OCI-LY3 (cell line): Measurements from ENCODE around the gene LINC00632.
A peak's percentile ranks its signal among the peaks of the same experiment; 100 is the strongest.

Experiments used
- H2AFZ ChIP-seq: fragments of 200-600, 300-600 bp; shearing (Covaris generic); 2 replicates; pipeline ENCODE4 v1.6.0; 2014; ENCODE audit warnings: antibody characterized with exemption, low read depth, low read length
- H3K27ac ChIP-seq: fragments of 200-600, 300-600 bp; sonication (generic); 2 replicates; pipeline ENCODE4 v1.5.1; 2014; ENCODE audit warnings: mild to moderate bottlenecking, low read length, moderate library complexity, mixed read lengths
- H3K27me3 ChIP-seq: fragments of 200-600, 300-600 bp; sonication (generic); 2 replicates; pipeline ENCODE4 v1.6.1; 2014; ENCODE audit warnings: low read depth, low read length, mixed read lengths
- H3K36me3 ChIP-seq: fragments of 200-600, 300-600 bp; sonication (generic); replicated peaks from 2 replicates; pipeline ENCODE3; 2014; ENCODE audit warnings: low read depth, low read length, mixed read lengths
- H3K4me1 ChIP-seq: fragments of 300-600, 200-600 bp; sonication (generic); 2 replicates; pipeline ENCODE4 v1.6.1; 2014; ENCODE audit warnings: low read length, mixed read lengths
- H3K4me2 ChIP-seq: fragments of 200-600, 300-600 bp; sonication (generic); 2 replicates; pipeline ENCODE4 v1.6.1; 2014; ENCODE audit warnings: low read length, mixed read lengths
- H3K4me3 ChIP-seq: fragments of 300-600, 200-600 bp; sonication (generic); 2 replicates; pipeline ENCODE4 v1.5.1; 2014; ENCODE audit warnings: antibody characterized with exemption, mild to moderate bottlenecking, low read length, moderate library complexity
- H3K79me2 ChIP-seq: fragments of 300-600, 200-600 bp; shearing (Covaris generic); 2 replicates; pipeline ENCODE4 v1.6.1; 2014; ENCODE audit warnings: mild to moderate bottlenecking, low read length, mixed read lengths
- H3K9ac ChIP-seq: fragments of 300-600, 200-600 bp; shearing (Covaris generic); 2 replicates; pipeline ENCODE4 v1.6.0; 2014; ENCODE audit warnings: mild to moderate bottlenecking, low read length, moderate library complexity
- H3K9me3 ChIP-seq: fragments of 200-600, 300-600 bp; shearing (Covaris generic); 2 replicates; pipeline ENCODE4 v1.6.1; 2014; ENCODE audit warnings: low read length, mixed read lengths; ENCODE audit not compliant: insufficient read depth
- H4K20me1 ChIP-seq: fragments of 200-600, 300-600 bp; sonication (generic); 2 replicates; pipeline ENCODE4 v1.6.1; 2016; ENCODE audit warnings: low read length, mixed read lengths; ENCODE audit not compliant: insufficient read depth
- EZH2phosphoT487 ChIP-seq: fragments of 200-600 bp; shearing (Covaris generic); IDR thresholded peaks from 2 replicates; pipeline ENCODE4 v1.6.1; 2018; ENCODE audit warnings: antibody characterized with exemption, mixed run types, low read depth
- TF ChIP-seq, protein P1 (sequence below): fragments of 200-600, 300-600 bp; sonication (generic); IDR thresholded peaks from 2 replicates; pipeline ENCODE4 v1.5.1; 2014; ENCODE audit warnings: antibody characterized with exemption, low read length, low read depth

LINC00632 gene

DNA sequence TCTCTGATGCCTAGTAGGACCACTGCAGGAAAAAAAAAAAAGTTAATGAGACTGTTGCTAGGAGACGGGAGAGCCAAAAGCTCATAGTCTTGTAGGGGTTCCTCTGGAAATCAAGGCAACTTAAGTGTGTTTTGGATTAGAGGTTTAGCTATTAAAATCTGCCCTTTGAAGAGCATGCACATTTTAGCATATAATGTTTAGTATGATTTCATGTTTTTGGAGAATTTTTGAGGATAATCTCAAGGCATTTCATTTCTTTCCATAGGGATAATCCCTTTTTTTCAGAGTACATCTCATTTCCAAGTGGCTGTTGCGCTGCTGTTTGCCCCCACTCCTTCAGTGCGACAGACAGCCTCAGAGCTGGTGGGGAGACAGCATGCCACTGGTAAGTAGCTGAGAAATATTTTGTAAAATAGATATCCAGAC lies at the start of gene LINC00632:
Gene LINC00632, plus strand, starts transcription at position 339 of the 426 bp plus-strand sequence.
- Histone ChIP-seq H2AFZ (no peak within 1 kb of the TSS), H3K36me3 (no peaks in the 10 kb centered on the region), H3K4me1 (no peaks in the 10 kb centered on the region), H3K4me2 (no peak within 1 kb of the TSS), H3K9me3 (no peaks in the 10 kb centered on the region), H3K27ac (no peak within 1 kb of the TSS), H3K79me2 (no peaks in the 10 kb centered on the region), H3K27me3 (no peaks in the 10 kb centered on the region), H3K4me3 (no peak within 1 kb of the TSS), H3K9ac (no peak within 1 kb of the TSS), H4K20me1 (no peaks in the 10 kb centered on the region)
- TF ChIP-seq, protein P1, sequence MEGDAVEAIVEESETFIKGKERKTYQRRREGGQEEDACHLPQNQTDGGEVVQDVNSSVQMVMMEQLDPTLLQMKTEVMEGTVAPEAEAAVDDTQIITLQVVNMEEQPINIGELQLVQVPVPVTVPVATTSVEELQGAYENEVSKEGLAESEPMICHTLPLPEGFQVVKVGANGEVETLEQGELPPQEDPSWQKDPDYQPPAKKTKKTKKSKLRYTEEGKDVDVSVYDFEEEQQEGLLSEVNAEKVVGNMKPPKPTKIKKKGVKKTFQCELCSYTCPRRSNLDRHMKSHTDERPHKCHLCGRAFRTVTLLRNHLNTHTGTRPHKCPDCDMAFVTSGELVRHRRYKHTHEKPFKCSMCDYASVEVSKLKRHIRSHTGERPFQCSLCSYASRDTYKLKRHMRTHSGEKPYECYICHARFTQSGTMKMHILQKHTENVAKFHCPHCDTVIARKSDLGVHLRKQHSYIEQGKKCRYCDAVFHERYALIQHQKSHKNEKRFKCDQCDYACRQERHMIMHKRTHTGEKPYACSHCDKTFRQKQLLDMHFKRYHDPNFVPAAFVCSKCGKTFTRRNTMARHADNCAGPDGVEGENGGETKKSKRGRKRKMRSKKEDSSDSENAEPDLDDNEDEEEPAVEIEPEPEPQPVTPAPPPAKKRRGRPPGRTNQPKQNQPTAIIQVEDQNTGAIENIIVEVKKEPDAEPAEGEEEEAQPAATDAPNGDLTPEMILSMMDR: no peak
- no peak for TF ChIP-seq EZH2phosphoT487

DNA sequence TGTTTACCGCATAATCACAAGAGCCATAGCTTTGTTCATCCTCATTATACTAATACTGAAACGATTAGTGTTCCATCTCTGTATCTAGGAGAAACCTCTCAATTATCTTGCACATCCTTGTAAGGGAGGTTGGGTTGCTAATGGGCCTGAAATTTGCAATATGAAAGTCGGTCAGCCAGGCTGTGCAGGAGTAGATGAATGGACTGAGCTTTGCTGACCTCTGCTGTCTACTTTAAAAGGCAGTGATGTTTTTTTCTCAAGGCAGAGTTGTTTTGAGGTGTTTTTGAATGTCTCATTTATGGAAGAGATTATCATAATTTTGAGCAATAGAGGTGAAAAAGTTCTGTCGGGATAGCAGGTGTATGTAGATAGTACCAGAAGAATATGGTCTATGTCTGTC lies 47.9 kb upstream of the LINC00632 start:
- Histone ChIP-seq H3K79me2 (no peaks in the 10 kb centered on the region), H3K4me3 (no peak overlapping the region), H3K9ac (no peak overlapping the region), H4K20me1 (no peaks in the 10 kb centered on the region), H3K4me2 (no peak overlapping the region), H2AFZ (no peak overlapping the region), H3K27me3 (no peaks in the 10 kb centered on the region), H3K4me1 (no peaks in the 10 kb centered on the region), H3K9me3 (no peaks in the 10 kb centered on the region), H3K36me3 (no peaks in the 10 kb centered on the region), H3K27ac (no peak overlapping the region)
- TF ChIP-seq EZH2phosphoT487: no peak
- TF ChIP-seq, protein P1: peak; percentile 30; the same call in 1 of the 2 replicates

DNA sequence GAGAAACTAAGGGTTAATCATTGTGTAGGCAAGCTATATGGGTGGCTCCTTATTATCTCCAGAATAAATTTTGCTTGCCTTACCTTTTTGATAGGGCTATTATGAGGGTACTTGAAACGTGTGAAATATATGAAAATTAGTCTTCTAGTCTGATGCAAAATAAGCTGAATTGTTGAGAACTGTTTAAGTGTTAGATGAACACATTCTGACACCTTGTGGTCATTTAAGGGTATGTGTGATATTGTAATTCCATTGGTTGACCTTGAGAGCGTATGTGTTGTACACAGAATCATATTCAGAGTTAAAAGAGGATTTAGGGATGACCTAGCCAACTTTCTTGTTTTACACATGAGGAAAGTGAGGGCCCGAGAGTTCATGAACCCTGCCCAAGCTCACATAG lies 44.6 kb upstream of the LINC00632 start:
- H3K27me3 ChIP-seq: no peaks in the 10 kb centered on the region

DNA sequence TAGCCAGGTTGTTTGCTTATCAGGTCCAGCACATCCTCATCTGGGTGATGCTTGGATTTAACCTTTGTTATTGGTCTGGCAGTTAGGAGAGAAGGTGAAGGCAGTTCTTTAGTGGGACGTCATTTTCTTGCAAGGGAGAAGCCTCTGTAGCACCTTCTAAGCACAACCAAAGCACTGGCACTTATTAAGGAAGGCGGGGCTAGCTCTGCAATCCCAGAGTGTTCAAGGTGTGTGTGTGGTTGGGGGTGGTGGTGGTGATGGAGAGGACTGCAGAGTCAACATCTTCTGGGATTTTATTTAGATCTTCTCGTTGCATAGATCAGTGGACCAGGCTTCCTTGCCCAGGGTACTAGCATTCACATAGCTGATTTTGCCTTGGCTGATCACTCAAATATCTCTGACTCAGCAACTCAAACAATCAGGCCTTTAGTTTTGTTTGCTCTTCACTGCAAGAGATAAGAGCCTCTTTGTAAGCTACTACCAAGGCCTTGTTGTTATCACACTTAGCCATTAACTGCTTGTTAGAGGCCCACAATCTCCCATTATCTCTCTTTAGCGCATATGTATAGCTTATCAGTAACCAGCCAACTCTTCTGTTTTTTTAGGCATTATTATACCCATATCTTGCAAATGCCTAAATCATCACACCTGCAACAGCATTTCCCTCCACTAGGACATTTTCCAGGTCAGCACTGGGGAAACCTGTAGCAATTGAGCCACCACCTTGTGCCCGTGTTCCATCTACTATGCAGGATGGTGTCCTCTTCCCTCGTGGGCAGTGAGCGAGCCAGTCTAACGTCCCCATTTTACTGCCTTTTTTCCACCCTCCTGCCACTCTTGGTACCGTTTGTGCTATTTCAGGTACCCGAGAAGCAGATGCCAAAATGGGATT lies 36.5 kb upstream of the LINC00632 start:
- Histone ChIP-seq H4K20me1 (no peaks in the 10 kb centered on the region), H3K79me2 (no peaks in the 10 kb centered on the region), H3K27me3 (no peaks in the 10 kb centered on the region), H3K27ac (no peak overlapping the region), H2AFZ (no peak overlapping the region), H3K9me3 (no peaks in the 10 kb centered on the region), H3K36me3 (no peaks in the 10 kb centered on the region), H3K9ac (no peak overlapping the region), H3K4me1 (no peaks in the 10 kb centered on the region), H3K4me2 (no peak overlapping the region), H3K4me3 (no peak overlapping the region)
- TF ChIP-seq, protein P1: no peak
- TF ChIP-seq EZH2phosphoT487: no peak

More for the DNA sequence above, 44.6 kb upstream of the LINC00632 start:
- Histone ChIP-seq H3K79me2 (no peaks in the 10 kb centered on the region), H3K4me1 (no peaks in the 10 kb centered on the region), H4K20me1 (no peaks in the 10 kb centered on the region), H3K36me3 (no peaks in the 10 kb centered on the region), H3K27ac (no peak overlapping the region), H3K4me3 (no peak overlapping the region), H3K4me2 (no peak overlapping the region), H3K9ac (no peak overlapping the region), H3K9me3 (no peaks in the 10 kb centered on the region), H2AFZ (no peak overlapping the region)
- TF ChIP-seq EZH2phosphoT487: no peak
- TF ChIP-seq, protein P1: peak; percentile 58
